HEK293 (cell line): ENCODE results near the gene AMZ1.
"Not testable (repeated sequence)": the region's sequence is repeated elsewhere in the genome, so short reads cannot be mapped to it uniquely, and the experiment has no call there.

Source experiments
- CTCF ChIA-PET: fragments of 350-600 bp; formaldehyde crosslinking; extraction: SDS; loops from one replicate; lab custom pipeline; 2021; ENCODE audit warnings: antibody characterized with exemption; lab: Yijun Ruan, JAX
- POLR2A ChIA-PET: fragments of 300-600 bp; formaldehyde crosslinking; extraction: SDS; loops from one replicate; lab custom pipeline; 2020; ENCODE audit warnings: antibody characterized with exemption, inconsistent platforms; lab: Yijun Ruan, JAX
- H3K27ac ChIP-seq: fragments of 200-500 bp; sonication (Bioruptor generic); 2 replicates; pipeline ENCODE4 v1.5.1; 2014; ENCODE audit warnings: low read depth, low read length, control low read depth, inconsistent platforms; ENCODE audit errors: extremely low read depth
- H3K36me3 ChIP-seq, 2 experiments: fragments of 200-500 bp in 1 of 2; sonication (Bioruptor generic) in 1 of 2; 1 replicate in 1 of 2; 2 replicates in 1 of 2; pipeline ENCODE4 v1.5.1; 2014 to 2017; ENCODE audit warnings: inconsistent platforms in 2 of 2, low read length in 2 of 2; ENCODE audit not compliant: control insufficient read depth in 2 of 2, insufficient read depth in 1 of 2
- H3K4me1 ChIP-seq: fragments of 200-500 bp; sonication (Bioruptor generic); 2 replicates; pipeline ENCODE4 v1.5.1; 2014; ENCODE audit warnings: mild to moderate bottlenecking, low read length, inconsistent platforms; ENCODE audit not compliant: control insufficient read depth, insufficient read depth
- H3K4me3 ChIP-seq: 2 replicates; pipeline ENCODE4 v1.5.1; 2011; ENCODE audit warnings: low read depth, mild to moderate bottlenecking, control low read depth, low read length, moderate library complexity
- H3K9me3 ChIP-seq: fragments of 200-500 bp; sonication (Bioruptor generic); 2 replicates; pipeline ENCODE4 v1.5.1; 2014; ENCODE audit warnings: low read depth, low read length, inconsistent platforms; ENCODE audit not compliant: control insufficient read depth, insufficient read depth
- INSM2 ChIP-seq: fragments of 450-650 bp; formaldehyde crosslinking; IDR thresholded peaks from 2 replicates; pipeline ENCODE4 v1.5.1; 2016; ENCODE audit warnings: missing biosample characterization, missing genetic modification characterization
- MEIS1 ChIP-seq: sonication (generic); formaldehyde crosslinking; IDR thresholded peaks from 2 replicates; pipeline ENCODE4 v1.8.1; 2022; ENCODE audit warnings: missing genetic modification reagents, mild to moderate bottlenecking, borderline replicate concordance
- MZF1 ChIP-seq: fragments of 450-650 bp; formaldehyde crosslinking; IDR thresholded peaks from 2 replicates; pipeline ENCODE4 v1.5.1; 2017; ENCODE audit warnings: missing biosample characterization, missing genetic modification characterization, borderline replicate concordance
- ZBTB1 ChIP-seq: fragments of 450-650 bp; formaldehyde crosslinking; IDR thresholded peaks from 2 replicates; pipeline ENCODE4 v1.5.1; 2016; ENCODE audit warnings: missing biosample characterization, missing genetic modification characterization
- ZNF169 ChIP-seq: fragments of 450-650 bp; formaldehyde crosslinking; IDR thresholded peaks from 2 replicates; pipeline ENCODE4 v1.5.1; 2016; ENCODE audit warnings: missing biosample characterization, missing genetic modification characterization
- ZNF2 ChIP-seq: fragments of 450-650 bp; formaldehyde crosslinking; IDR thresholded peaks from 2 replicates; pipeline ENCODE4 v1.5.1; 2016; ENCODE audit warnings: missing biosample characterization, missing genetic modification characterization
- ZNF488 ChIP-seq: fragments of 450-650 bp; formaldehyde crosslinking; IDR thresholded peaks from 2 replicates; pipeline ENCODE4 v1.5.1; 2016; ENCODE audit warnings: missing biosample characterization, missing genetic modification characterization
- ZNF76 ChIP-seq: fragments of 450-650 bp; formaldehyde crosslinking; IDR thresholded peaks from 2 replicates; pipeline ENCODE4; 2016; ENCODE audit warnings: low read depth, missing biosample characterization, missing genetic modification characterization, borderline replicate concordance

Gene AMZ1

GRCh38 chr7:2723138-2723850 lies 35.3 kb downstream of the AMZ1 start (continued):
- TF ChIP-seq ZNF488 (tag by site-specific recombination): no peak

GRCh38 chr7:2724036-2724435 lies 36.0 kb downstream of the AMZ1 start:
- CTCF ChIA-PET: interaction anchor here (0.6 to 1.9 kb wide), 2 partner anchors 14 to 34 kb away, joined by 3 to 10 read pairs; no protein-coding TSS in a partner anchor
- H3K9me3 ChIP-seq, POLR2A ChIA-PET, H3K4me1 ChIP-seq, H3K36me3 ChIP-seq, H3K4me3 ChIP-seq, H3K27ac ChIP-seq: not testable (repeated sequence)

- no peak overlapping the region for H3K27ac ChIP-seq
- ChIA-PET CTCF (interaction anchor here (0.6 to 0.7 kb wide), 2 partner anchors 15 to 33 kb away, joined by 3 to 4 read pairs; no protein-coding TSS in a partner anchor), POLR2A (no interaction called here)
- TF ChIP-seq MEIS1 (CRISPR knock-in tag) (no peak), INSM2 (tag by site-specific recombination) (no peak), ZBTB1 (tag by site-specific recombination) (no peak)
- no peaks in the 10 kb centered on the region for H3K4me1 ChIP-seq
- peaks cover 0 to 13% of the 10 kb centered on the region in 2 experiments; a peak in 2 of 3 replicates for H3K36me3 ChIP-seq
- H3K4me3 ChIP-seq: no peak overlapping the region
- H3K9me3 ChIP-seq: no peaks in the 10 kb centered on the region
Measured at GRCh38 chr7:2724453-2725177, 36.6 kb downstream of the AMZ1 start.

- Histone ChIP-seq H3K36me3 (peaks cover 0 to 19% of the 10 kb centered on the region in 2 experiments; a peak in 2 of 3 replicates), H3K4me1 (no peaks in the 10 kb centered on the region), H3K9me3 (no peaks in the 10 kb centered on the region), H3K27ac (no peak overlapping the region), H3K4me3 (no peak overlapping the region)
- ChIA-PET CTCF (interaction anchor here (0.6 to 0.7 kb wide), 2 partner anchors 16 to 1524 kb away, joined by 3 to 4 read pairs; no protein-coding TSS in a partner anchor), POLR2A (no interaction called here)
- no peak for TF ChIP-seq ZNF76 (tag by site-specific recombination)
- no peak for TF ChIP-seq ZNF2 (tag by site-specific recombination)
- TF ChIP-seq MZF1 (tag by site-specific recombination): no peak
- TF ChIP-seq ZNF169 (tag by site-specific recombination): no peak
Measured at GRCh38 chr7:2725178-2726105, 37.4 kb downstream of the AMZ1 start.
